ENCODE data around the gene PLXDC2.

Gene PLXDC2

DNA sequence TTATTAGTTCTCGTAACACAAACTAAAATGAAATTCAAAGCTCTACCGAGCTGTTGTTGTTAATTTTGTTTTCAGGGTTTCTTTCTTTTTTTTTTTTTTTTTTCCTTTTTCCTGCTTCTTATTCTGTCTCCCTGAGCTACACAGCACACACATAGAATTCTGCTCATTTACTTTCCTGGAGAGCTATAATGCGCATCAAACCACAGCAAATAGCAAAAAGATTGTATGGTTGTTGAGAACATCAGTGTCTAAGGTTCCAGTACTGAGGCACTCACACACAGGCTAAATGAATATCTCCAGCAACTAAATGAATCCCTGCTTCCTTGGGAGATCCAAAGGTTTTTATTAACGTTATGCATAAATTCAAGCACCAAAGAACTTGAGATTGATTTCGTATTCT lies 418.3 kb downstream of the PLXDC2 start:
- no peak for DNase-seq

DNA sequence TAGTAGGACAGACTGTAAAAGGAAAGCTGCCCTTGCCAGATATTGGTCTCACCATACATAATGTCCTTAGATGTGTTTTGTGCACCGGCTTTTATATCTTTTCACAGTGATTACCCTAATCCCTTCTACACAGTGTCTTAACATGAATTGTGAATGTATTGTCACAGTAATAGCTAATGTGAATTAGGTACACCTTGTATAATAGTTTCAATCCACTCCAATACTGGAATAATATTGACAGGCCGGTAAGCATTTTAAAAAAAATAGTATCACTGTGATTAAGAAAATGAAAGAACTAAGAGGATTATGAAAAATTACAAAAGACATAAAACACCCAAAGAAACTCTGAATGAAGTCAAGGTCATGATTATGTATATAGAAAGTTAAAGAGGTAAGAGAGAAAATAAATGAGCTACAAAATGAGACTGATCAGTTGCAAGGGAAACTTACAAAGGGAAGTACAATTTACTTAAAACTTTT lies 420.9 kb downstream of the PLXDC2 start:
- no peak for DNase-seq

GRCh38 chr10:20237586-20237985 lies 421.4 kb downstream of the PLXDC2 start:
- DNase-seq: no peak

- no peak for DNase-seq
Measured at GRCh38 chr10:20240643-20241042, 424.4 kb downstream of the PLXDC2 start.

DNA sequence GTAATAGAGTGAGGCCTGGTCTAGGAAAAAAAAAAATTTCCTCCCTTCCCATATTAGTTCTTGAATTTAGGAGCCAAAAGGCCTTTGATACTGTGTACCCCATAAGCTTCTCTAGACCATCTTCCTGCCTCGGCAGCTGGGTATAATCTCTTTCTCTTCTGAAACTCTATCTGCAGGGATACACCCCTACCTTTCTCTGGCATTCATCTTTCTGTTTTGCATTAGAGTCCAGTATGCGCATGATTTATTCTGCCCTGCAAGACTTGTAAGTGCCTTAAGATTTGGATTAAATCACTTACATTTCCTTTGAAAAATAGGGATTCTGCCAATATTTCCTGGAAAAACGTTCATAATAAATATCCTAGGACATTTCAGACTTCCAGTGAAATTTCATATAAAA lies 431.2 kb downstream of the PLXDC2 start:
- no peak for DNase-seq

DNA sequence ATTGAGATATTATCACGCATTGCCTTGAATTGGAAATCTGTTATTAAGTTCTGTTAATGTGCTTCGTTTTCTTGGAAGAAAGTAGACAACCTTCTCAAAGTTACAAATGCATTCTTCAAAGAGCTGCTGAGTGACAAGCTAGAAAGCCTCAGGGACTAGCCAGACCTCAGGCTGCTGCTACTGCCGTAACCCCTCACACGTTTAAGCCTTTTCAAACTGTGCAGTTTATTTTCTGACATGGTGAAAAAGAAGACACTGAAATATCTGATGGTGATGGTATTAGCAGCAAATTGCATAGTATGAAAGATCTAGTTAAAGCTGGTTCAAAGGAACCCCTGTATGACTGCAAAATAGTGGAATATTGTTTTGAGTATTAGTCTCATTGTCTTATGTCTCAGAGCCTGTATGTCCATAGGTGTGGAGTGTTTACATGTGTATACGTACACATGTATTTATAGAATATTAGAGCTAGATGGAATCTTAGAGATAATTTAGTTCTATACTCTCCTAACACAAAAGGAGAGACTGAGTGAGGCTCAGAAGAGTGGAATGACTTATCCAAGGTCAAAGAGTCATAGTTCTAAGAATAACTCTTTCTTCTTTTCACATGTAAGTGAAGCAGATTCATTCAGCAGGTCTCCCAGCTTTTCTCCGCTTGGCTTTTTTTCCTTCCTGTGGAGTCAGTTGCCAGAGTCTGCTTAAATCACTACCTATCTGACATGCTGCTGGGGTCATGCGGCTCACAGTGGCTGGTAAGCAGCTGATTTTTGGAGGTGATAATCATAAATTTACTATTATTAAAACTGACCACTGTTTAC lies 431.9 kb downstream of the PLXDC2 start:
- DNase-seq: no peak

DNA sequence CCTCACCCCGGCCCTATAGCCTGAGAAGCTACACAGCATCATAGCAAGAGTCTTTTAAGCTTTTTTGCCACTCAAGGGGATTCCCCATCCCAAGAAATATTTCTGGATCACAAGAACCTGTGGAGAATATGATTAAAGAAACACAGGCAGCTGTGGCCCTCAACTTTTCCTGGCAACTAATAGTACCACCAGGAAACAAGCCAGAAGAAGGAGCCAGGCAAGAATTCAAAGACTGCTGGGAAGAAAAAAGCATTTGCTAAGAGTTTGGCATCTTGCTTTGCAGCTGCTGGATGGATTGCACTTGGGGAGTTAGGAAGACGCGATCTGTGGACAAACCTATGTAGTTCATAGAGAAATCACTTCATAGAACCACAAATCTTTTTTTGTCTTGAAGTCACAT lies 437.8 kb downstream of the PLXDC2 start:
- DNase-seq: no peak

- DNase-seq: no peak
Measured at GRCh38 chr10:20254497-20254896, 438.3 kb downstream of the PLXDC2 start.

DNA sequence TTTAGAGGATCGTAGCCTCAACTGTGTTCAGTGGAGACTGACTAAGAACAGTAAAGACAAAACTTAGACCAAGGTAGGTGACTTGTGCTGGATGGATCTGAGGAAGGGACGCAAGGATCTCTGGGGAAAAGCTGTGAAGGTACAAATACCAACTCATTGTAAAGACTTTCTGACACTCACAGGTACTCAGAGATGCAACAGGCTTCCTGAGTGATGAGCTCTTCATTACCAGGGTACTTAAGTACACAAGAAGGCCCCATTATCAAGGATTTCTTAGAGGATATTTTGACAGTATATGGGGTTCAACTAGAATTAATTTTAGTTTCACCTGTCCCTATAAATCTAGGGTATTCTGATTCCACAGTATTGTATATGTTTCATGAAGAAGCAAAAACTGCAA lies 440.7 kb downstream of the PLXDC2 start:
- no peak for DNase-seq

DNA sequence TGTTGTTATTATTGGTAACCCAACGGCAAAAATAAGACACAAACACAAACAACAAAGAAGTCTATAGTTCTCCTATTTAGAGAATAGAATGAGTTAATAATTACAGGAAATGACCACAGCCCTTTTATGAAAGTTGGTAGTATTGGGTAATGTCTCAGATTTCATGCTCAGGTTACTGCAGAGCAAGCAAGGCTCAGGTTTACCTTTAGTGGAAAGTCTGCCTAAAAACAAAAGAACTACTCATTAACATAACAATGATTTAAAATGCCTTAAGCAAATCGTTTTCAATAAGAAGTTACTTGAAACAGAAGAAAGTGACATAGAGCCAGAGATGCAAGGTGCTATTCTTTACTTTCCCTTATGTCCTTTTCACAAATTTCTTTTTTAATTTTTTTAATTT lies 441.2 kb downstream of the PLXDC2 start:
- no peak for DNase-seq

DNA sequence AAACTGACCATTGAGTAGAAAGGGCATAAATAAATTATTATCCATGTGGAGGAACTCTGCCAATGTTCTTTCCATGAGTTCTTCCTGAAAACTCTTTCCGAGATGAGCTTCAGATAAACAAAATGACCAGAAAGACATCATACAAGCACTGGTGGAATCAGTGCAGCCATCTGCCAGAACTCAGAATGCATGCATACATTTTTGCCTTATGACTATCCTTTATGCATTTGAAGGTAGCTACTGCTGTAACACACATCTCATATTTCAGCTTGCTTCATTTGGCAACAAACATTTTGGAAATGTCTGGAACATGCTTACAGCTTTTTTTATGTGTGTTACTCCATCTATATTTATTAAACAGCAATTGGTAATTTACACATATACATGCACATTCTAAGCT lies 448.9 kb downstream of the PLXDC2 start:
- no peak for DNase-seq

GRCh38 chr10:20267734-20268133 lies 451.5 kb downstream of the PLXDC2 start:
- DNase-seq: no peak

DNA sequence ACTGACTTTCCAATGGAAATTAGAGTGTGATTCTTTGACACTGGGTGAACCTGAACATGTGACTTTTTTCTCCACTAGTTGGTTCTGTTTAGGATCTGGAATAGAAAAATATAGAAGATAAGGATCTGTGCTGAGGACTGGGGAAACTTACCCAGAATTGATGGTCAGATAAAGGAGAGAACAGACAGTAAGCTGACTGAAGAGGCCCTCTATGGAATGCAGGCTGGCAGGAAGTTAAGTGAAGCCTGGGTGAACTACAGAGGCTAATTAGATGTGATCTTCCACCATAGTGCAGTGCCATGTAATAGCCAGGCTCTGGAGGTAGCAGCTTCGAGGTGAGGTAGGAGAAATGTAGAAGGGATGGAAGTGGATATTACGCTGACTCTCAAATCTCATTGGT lies 455.3 kb downstream of the PLXDC2 start:
- DNase-seq: no peak

DNA sequence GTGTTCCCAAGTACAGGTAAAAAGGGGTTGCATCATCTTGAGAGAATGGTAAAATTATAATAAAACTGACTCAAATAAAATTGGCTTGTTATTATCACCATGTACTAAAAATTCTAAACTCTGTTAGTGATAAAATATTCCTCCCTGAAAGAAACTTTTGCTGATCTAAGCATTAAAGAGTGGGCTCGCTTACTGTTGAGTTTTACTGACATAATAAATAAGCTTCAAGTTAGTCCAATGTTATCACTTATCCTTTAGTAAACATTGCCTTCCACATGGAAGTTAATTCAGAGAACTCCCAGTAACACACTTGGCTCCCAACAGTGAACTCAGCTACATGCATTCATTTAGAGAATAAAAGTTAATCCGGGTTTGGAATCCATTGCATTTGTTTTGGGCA lies 456.4 kb downstream of the PLXDC2 start:
- DNase-seq: no peak

- DNase-seq: no peak
Measured at GRCh38 chr10:20274571-20274970, 458.3 kb downstream of the PLXDC2 start.

DNA sequence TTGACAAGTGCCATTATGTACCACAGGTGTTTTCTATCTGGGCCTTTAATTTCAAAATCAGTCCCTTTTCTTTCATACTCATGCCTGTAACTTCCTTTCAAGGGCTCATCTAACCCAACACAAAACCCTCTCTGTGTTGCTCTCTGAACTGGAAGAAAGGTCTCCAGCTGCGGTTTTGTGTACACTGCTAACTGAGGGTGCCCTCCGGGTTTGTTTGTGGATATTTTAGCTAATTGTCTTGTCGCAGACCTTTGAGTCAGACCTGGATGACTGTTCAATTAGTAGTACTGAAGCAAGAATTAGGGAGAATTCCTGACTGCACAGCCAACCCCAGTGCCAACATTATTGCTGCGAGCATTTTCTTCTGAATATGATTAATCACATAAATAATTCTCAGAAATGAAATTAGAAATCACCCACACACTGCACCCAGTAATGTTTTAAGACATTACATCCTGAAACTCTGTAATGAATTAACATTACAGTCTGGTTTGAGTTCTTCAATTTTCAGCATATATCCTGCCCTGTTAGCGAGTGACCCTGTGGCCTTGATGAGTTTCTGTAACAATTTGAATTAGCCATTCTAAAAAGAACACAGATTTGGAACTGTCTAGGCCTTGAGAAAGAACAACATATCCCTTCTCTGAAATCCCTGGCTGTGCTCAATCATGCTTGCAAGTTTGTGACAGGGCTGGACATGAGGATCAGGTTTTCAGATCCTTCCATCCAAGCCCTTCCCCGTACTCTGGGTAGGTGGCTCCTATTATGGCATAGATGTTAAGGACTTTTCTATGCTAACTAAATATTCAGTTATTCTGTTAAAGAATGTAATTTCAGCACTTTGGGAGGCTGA lies 460.1 kb downstream of the PLXDC2 start:
- DNase-seq: no peak

DNA sequence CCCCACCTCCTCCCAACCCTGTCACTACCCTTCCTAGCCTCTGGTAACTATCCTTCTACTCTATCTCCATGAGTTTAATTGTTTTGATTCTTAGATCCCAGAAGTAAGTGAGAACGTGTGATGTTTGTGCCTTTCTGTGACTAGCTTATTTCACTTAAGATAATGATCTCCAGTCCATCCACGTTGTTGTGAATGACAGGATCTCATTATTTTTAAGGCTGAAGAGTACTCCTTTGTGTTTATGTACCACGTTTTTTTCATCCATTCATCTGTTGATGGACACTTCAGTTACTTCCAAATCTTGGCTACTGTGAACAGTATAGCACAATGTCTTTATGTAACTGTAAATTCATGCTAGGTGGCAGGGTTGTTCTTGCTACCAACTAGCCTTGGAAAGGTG lies 461.6 kb downstream of the PLXDC2 start:
- no peak for DNase-seq

DNA sequence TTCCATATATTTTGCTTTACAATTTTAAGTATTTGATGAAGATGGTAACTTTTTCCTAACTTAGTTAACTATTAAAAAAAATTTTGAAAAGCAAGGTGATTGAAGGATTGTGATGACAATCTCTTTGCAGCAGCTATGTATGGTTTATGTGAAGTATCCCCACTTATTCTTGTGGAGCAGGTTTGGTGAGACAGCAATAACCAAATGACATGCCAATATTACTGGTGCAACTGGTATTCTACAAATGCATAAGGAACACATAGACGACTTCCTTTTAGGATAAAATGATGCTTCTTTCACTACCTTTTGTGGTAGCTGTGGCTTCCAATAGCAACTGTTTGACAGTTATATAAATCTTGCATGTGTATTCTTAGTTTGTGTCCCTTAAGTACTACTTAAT lies 465.3 kb downstream of the PLXDC2 start:
- no peak for DNase-seq

DNA sequence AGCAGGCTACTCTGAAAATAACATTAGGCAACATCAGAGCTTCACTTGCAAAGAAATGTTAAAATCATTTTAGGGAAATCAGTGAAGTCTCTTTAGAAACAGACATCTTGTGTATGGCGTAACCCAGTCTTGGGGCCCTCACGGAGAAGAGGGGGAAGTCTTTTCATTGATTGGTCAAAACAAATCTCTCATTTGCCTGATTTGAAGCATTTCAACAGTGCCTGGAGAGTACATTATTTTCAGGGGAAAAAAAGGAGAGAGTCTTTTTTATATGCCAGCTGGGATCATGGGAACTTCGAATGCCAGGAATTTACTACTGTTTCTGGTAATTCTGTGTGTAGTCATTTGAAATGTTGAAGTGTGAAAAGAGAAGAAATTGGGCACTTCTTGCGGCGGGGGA lies 471.4 kb downstream of the PLXDC2 start:
- DNase-seq: no peak

GRCh38 chr10:20288060-20288459 lies 471.8 kb downstream of the PLXDC2 start:
- DNase-seq: no peak

DNA sequence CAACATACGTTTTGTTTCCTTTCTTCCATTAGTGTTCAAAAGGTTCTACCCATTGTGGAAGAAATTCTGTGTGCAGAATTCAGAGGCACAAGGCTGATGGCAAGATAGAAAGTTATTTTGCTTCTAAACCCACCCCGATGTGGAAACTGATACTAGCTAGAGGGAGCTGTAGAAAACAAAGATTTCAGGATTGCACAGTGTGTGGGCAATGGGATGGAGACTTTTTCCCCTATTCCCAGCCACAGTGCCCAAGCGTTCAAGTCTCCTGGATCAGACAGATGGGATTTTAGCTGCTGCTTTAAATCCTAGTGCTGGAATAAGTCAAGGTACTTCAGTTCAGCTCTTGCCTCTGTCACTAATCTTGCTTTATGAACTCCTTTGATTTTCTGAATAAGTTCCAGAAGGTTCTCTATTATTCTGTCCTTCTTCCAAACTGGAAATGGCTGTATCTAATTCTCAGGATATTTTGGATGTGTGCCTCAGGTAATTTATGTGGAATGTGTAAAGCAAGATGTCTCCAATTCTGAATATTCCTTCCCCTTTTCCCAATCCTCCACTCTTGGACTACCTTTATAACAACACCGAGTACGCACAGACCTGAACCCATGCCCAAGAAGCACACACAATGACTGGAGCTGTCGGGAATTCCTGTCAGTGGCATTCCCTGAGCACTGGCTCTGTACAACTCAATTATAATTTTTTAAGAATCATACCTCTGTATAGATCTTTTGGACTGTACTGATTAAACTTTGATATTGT lies 473.0 kb downstream of the PLXDC2 start:
- DNase-seq: no peak

DNA sequence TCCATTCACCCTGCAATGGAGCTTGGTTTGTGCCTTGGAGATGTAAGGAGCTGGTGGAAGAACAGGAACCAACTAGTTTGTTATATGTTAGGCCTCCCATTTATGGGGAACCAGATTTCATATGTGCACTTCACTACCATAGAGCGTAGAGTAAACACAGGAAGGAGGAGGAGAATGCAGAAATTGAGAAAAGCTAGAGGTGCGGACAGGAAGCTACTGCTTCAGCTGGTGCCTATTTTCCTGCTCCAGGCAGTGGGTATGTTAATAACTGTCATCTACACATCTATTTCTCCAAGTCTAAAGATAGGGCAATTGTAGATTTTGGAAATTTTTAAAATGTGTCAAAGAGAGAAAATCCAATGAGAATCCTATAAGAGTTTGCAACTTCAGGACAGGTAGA lies 482.2 kb downstream of the PLXDC2 start:
- DNase-seq: no peak

DNA sequence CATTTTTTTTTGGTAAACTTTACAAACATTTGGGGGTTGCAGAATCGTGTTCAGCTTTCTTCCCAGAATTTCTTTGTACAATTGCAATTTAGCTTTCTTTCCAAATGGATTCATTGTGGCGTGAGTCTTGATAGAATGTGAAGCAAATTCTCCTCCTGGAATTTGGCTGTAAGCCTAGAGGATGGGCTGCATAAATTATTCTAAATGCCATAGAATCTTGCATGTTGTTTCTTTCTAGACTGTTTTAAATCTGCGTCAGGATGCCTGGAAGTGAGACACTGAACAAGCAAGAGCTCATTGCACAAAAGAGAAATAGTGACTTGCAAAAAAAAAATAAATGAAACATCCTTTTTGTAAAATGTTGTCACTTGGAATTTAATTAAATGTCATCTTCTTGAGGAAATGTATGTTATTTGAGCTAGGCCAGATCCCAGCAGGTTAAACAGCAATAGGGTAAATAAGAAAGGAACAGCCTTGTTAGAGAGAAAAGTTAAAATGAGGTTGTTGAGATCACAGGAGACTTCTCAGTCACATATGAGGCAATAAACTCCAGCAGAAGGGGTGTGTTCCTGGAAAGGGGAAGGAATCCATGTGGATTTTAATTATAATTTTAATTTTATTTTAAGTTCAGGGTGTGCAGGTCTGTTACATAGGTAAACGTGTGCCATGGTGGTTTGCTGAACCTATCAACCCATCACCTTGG lies 483.0 kb downstream of the PLXDC2 start:
- no peak for DNase-seq
